GM12865 (cell line): ENCODE measurements around the gene PCDHA8.
"Not testable (repeated sequence)": the region's sequence is repeated elsewhere in the genome, so short reads cannot be mapped to it uniquely, and the experiment has no call there.

Source experiments
- DNase-seq: peaks from one replicate; pipeline ENCODE4 v3.0.0; 2010; ENCODE audit warnings: low read depth
- H3K4me3 ChIP-seq: 2 replicates; pipeline ENCODE4 v1.5.1; 2011; ENCODE audit warnings: mild to moderate bottlenecking, low read depth, low read length, control low read depth
- CTCF ChIP-seq: IDR thresholded peaks from 2 replicates; pipeline ENCODE4 v1.5.1; 2011; ENCODE audit warnings: low read length, control low read depth, low read depth, inconsistent platforms; ENCODE audit not compliant: insufficient read depth; ENCODE audit errors: missing control alignments

PCDHA8 gene

GRCh38 chr5:140822281-140822629, 18.7 kb upstream of the PCDHA8 start:
- TF ChIP-seq CTCF: no peak
- DNase-seq: no peak
- no peak overlapping the region for H3K4me3 ChIP-seq

- H3K4me3 ChIP-seq, DNase-seq: not testable (repeated sequence)
These were observed 18.0 kb upstream of the PCDHA8 start for GRCh38 chr5:140822969-140823368.

- H3K4me3 ChIP-seq: no peak overlapping the region
- no peak for DNase-seq
- no peak for TF ChIP-seq CTCF
These were observed 17.5 kb upstream of the PCDHA8 start for GRCh38 chr5:140823475-140823874.

GRCh38 chr5:140827704-140828361, 13.2 kb upstream of the PCDHA8 start, which contains the start of gene PCDHA6:
TSS of gene PCDHA6 (plus strand) at chr5:140827960. CDS start at chr5:140828092, 132 bp downstream.
- H3K4me3 ChIP-seq: no peak within 1 kb of the TSS
- no peak for TF ChIP-seq CTCF
- no peak for DNase-seq

GRCh38 chr5:140828362-140828737, 12.6 kb upstream of the PCDHA8 start:
- H3K4me3 ChIP-seq: no peak overlapping the region
- DNase-seq: no peak
- no peak for TF ChIP-seq CTCF

GRCh38 chr5:140829511-140830501, 11.2 kb upstream of the PCDHA8 start:
- not testable (repeated sequence) for DNase-seq, H3K4me3 ChIP-seq

- DNase-seq: no peak
- H3K4me3 ChIP-seq: no peak within 1 kb of the TSS
- no peak for TF ChIP-seq CTCF
These were observed 7.0 kb upstream of the PCDHA8 start, which contains the start of gene PCDHA7 for GRCh38 chr5:140833993-140834392. TSS of gene PCDHA7 (plus strand) at chr5:140834269. CDS start at chr5:140834384, 115 bp downstream.

GRCh38 chr5:140834439-140835008, 6.5 kb upstream of the PCDHA8 start:
- not testable (repeated sequence) for DNase-seq, H3K4me3 ChIP-seq
